Fibroblast of lung (primary cell): ENCODE data around the gene DPH3. TPM values are rescaled to one million over a fixed set of nuclear protein-coding genes. Genes with fewer than 3 reads are reported as not detected.

Experiments
- DNase-seq, 2 donors: peaks; one replicate each; pipeline versions ENCODE4 v3.0.0 to v3.0.0-alpha.2; 2010; ENCODE audit warnings: low read depth in 2 of 2
- H2AFZ ChIP-seq: 2 replicates; pipeline ENCODE4 v1.5.1; 2012; ENCODE audit warnings: low read length, control low read depth, inconsistent platforms
- H3K27ac ChIP-seq: 2 replicates; pipeline ENCODE4 v1.5.1; 2011; ENCODE audit warnings: low read length, control low read depth; ENCODE audit not compliant: insufficient read depth
- H3K27me3 ChIP-seq: 2 replicates; pipeline ENCODE4 v1.5.1; 2011; ENCODE audit warnings: mild to moderate bottlenecking, low read length; ENCODE audit not compliant: control insufficient read depth, insufficient read depth
- H3K36me3 ChIP-seq: 2 replicates; pipeline ENCODE4 v1.5.1; 2011; ENCODE audit warnings: low read length; ENCODE audit not compliant: control insufficient read depth, insufficient read depth
- H3K4me1 ChIP-seq: 2 replicates; pipeline ENCODE4 v1.5.1; 2011; ENCODE audit warnings: low read length; ENCODE audit not compliant: control insufficient read depth, insufficient read depth; ENCODE audit errors: extremely low read depth
- H3K4me2 ChIP-seq: 2 replicates; pipeline ENCODE4 v1.5.1; 2011; ENCODE audit warnings: low read length, control low read depth; ENCODE audit not compliant: insufficient read depth; ENCODE audit errors: extremely low read depth
- H3K4me3 ChIP-seq, 4 experiments: fragments of 200-600 bp in 1 of 4; sonication (generic) in 1 of 4; replicated peaks in 1 of 4; 2 replicates each; pipeline ENCODE4 v1.5.1; 2011 to 2016; ENCODE audit warnings: low read length in 4 of 4, low read depth in 3 of 4, mild to moderate bottlenecking in 3 of 4, control low read depth in 2 of 4, inconsistent platforms in 1 of 4, mixed read lengths in 1 of 4; ENCODE audit not compliant: insufficient read depth in 1 of 4; ENCODE audit errors: control extremely low read depth in 1 of 4
- H3K79me2 ChIP-seq: 2 replicates; pipeline ENCODE4 v1.5.1; 2012; ENCODE audit warnings: mild to moderate bottlenecking, low read length, inconsistent platforms; ENCODE audit not compliant: control insufficient read depth, insufficient read depth
- H3K9ac ChIP-seq: 2 replicates; pipeline ENCODE4 v1.5.1; 2011; ENCODE audit warnings: mild to moderate bottlenecking, low read length, control low read depth; ENCODE audit not compliant: insufficient read depth
- H3K9me3 ChIP-seq: 2 replicates; pipeline ENCODE4 v1.5.1; 2012; ENCODE audit warnings: low read depth, low read length; ENCODE audit not compliant: control insufficient read depth, insufficient read depth
- H4K20me1 ChIP-seq: 2 replicates; pipeline ENCODE4 v1.5.1; 2011; ENCODE audit warnings: low read length; ENCODE audit not compliant: control insufficient read depth, insufficient read depth; ENCODE audit errors: extremely low read depth
- CTCF ChIP-seq, 2 donors: IDR thresholded peaks in 1 of 2; conservative IDR thresholded peaks in 1 of 2; 1 replicate in 1 of 2; 2 replicates in 1 of 2; pipeline ENCODE4 v1.5.1; 2011 to 2012; ENCODE audit warnings: low read length in 2 of 2, control low read depth in 1 of 2, inconsistent platforms in 1 of 2, low read depth in 1 of 2, mild to moderate bottlenecking in 1 of 2
- EZH2 ChIP-seq: IDR thresholded peaks from 2 replicates; pipeline ENCODE4 v1.5.1; 2012; ENCODE audit warnings: low read length, control low read depth, mild to moderate bottlenecking; ENCODE audit errors: missing control alignments
- polyA plus RNA-seq, 2 donors: library from polyadenylated mRNA; depleted of rRNA in 1 of 2; stranded (reverse) in 1 of 2; unstranded in 1 of 2; fragments of >200 nt; gene quantifications; 2 replicates each; pipeline ENCODE4 v1.2.1, GENCODE V29; 2011 to 2012; ENCODE audit warnings: missing spikeins in 1 of 2
- total RNA-seq: library from RNA; depleted of rRNA; stranded (reverse); fragments of >200 nt; gene quantifications from 2 replicates; pipeline ENCODE4 v1.2.1, GENCODE V29; 2014

DPH3 gene
- total and polyA plus RNA-seq, 2 donors (not counting 1 experiment from before 2014, with no cell fraction given), result 28.1 to 28.2 TPM

- Histone ChIP-seq H2AFZ (no peak overlapping the region), H3K9ac (no peak overlapping the region), H4K20me1 (no peaks in the 10 kb centered on the region), H3K4me1 (no peaks in the 10 kb centered on the region), H3K27ac (no peak overlapping the region), H3K36me3 (no peaks in the 10 kb centered on the region), H3K79me2 (no peaks in the 10 kb centered on the region), H3K27me3 (no peaks in the 10 kb centered on the region), H3K9me3 (no peaks in the 10 kb centered on the region), H3K4me2 (no peak overlapping the region), H3K4me3 (no peak overlapping the region)
- DNase-seq, result no peak
- no peak for TF ChIP-seq EZH2
- no peak for TF ChIP-seq CTCF (conservative IDR thresholded peaks at IDR 0.05 in 1 of 2, IDR thresholded peaks at IDR 0.05 in 1 of 2; ENCODE audit: low read depth in 1 of 2, low read length in 2 of 2)
Measured at GRCh38 chr3:16255726-16256125, 9.0 kb downstream of the DPH3 start.

GRCh38 chr3:16255326-16255725 lies 9.4 kb downstream of the DPH3 start:
- no peak overlapping the region for H2AFZ ChIP-seq
- H3K4me2 ChIP-seq, result no peak overlapping the region
- no peak for TF ChIP-seq EZH2
- TF ChIP-seq CTCF (conservative IDR thresholded peaks at IDR 0.05 in 1 of 2, IDR thresholded peaks at IDR 0.05 in 1 of 2; ENCODE audit: low read depth in 1 of 2, low read length in 2 of 2), result no peak
- no peaks in the 10 kb centered on the region for H3K4me1 ChIP-seq
- no peaks in the 10 kb centered on the region for H3K79me2 ChIP-seq
- H3K36me3 ChIP-seq, result no peaks in the 10 kb centered on the region
- H3K27ac ChIP-seq, result no peak overlapping the region
- no peak overlapping the region for H3K9ac ChIP-seq
- no peaks in the 10 kb centered on the region for H3K27me3 ChIP-seq
- H3K9me3 ChIP-seq, result no peaks in the 10 kb centered on the region
- H3K4me3 ChIP-seq, result no peak overlapping the region
- no peaks in the 10 kb centered on the region for H4K20me1 ChIP-seq
- no peak for DNase-seq

- Histone ChIP-seq H4K20me1 (no peaks in the 10 kb centered on the region), H3K4me1 (no peaks in the 10 kb centered on the region), H3K9ac (no peak overlapping the region), H3K27ac (no peak overlapping the region), H2AFZ (no peak overlapping the region), H3K9me3 (no peaks in the 10 kb centered on the region), H3K27me3 (no peaks in the 10 kb centered on the region), H3K36me3 (no peaks in the 10 kb centered on the region), H3K79me2 (no peaks in the 10 kb centered on the region), H3K4me3 (no peak overlapping the region), H3K4me2 (no peak overlapping the region)
- DNase-seq, result no peak
- no peak for TF ChIP-seq EZH2
- TF ChIP-seq CTCF (conservative IDR thresholded peaks at IDR 0.05 in 1 of 2, IDR thresholded peaks at IDR 0.05 in 1 of 2; ENCODE audit: low read depth in 1 of 2, low read length in 2 of 2), result no peak
Measured at GRCh38 chr3:16254916-16255315, 9.8 kb downstream of the DPH3 start.
